ENCODE measurements around the gene NCOA3. TPM values are rescaled to one million over a fixed set of nuclear protein-coding genes. Genes with fewer than 3 reads are reported as not detected.

NCOA3 gene
- polyA plus RNA-seq, 3 donors: 13.5 to 21.8 (median 21.3) TPM

GRCh38 chr20:47557791-47558190 is 56.1 kb downstream of the NCOA3 start:
- no peak overlapping the region for H3K4me3 ChIP-seq (replicated peaks in 1 of 3; ENCODE audit: low read depth in 2 of 3, low read length in 3 of 3)
- intact Hi-C loops (cut with micrococcal nuclease): no loop called here
- peaks cover 19% of the 10 kb centered on the region for H3K4me1 Mint-ChIP-seq
- peaks cover 0 to 6% of the 10 kb centered on the region in 2 donors for H3K4me1 ChIP-seq (ENCODE audit: control insufficient read depth in 1 of 2, insufficient read depth in 2 of 2, low read length in 2 of 2)
- H3K27me3 ChIP-seq (ENCODE audit: control insufficient read depth in 2 of 2, insufficient read depth in 2 of 2, low read length in 2 of 2): no peaks in the 10 kb centered on the region
- no peak overlapping the region for H3K4me3 Mint-ChIP-seq
- peaks cover 0 to 1% (median 0%) of the 10 kb centered on the region in 7 donors for H3K9me3 Mint-ChIP-seq
- no peak overlapping the region for H3K4me2 ChIP-seq (replicated peaks; ENCODE audit: extremely low read depth, low read length, poor library complexity, severe bottlenecking)
- H3K36me3 Mint-ChIP-seq: peaks cover 5 to 9% of the 10 kb centered on the region in 2 donors
- 100% methylated on average over 2 of the region's 7 CpGs for WGBS (ENCODE audit: insufficient coverage)
- H3K27ac Mint-ChIP-seq: peak overlapping the region in 1 of 7 donors; percentile 11
- DNase-seq: no peak
- H3K36me3 ChIP-seq (replicated peaks in 1 of 2; ENCODE audit: control insufficient read depth in 1 of 2, insufficient read depth in 2 of 2, low read length in 2 of 2): no peaks in the 10 kb centered on the region
- no peaks in the 10 kb centered on the region for H3K9me3 ChIP-seq (replicated peaks in 1 of 2; ENCODE audit: control insufficient read depth in 1 of 2, insufficient read depth in 1 of 2, low read length in 2 of 2)
- no peaks in the 10 kb centered on the region for H3K27me3 Mint-ChIP-seq (ENCODE audit: low read depth in 3 of 3)
- H3K79me2 ChIP-seq (ENCODE audit: insufficient read depth, low read length): peaks cover 82% of the 10 kb centered on the region
- TF ChIP-seq CTCF (IDR thresholded peaks at IDR 0.05): no peak
- no peak overlapping the region for H2AFZ ChIP-seq (ENCODE audit: insufficient read depth, low read depth, low read length, poor library complexity, severe bottlenecking)
- no peak overlapping the region for H3K27ac ChIP-seq (ENCODE audit: low read depth in 1 of 2, low read length in 2 of 2)
- peaks cover 84% of the 10 kb centered on the region for H4K20me1 ChIP-seq (ENCODE audit: insufficient read depth, low read length)
- no peak overlapping the region for H3K9ac ChIP-seq (ENCODE audit: insufficient read depth, low read length, poor library complexity, severe bottlenecking)

- H3K9ac ChIP-seq (ENCODE audit: insufficient read depth, low read length, poor library complexity, severe bottlenecking): no peak overlapping the region
- peaks cover 87% of the 10 kb centered on the region for H4K20me1 ChIP-seq (ENCODE audit: insufficient read depth, low read length)
- no peak for DNase-seq
- no peaks in the 10 kb centered on the region for H3K36me3 ChIP-seq (replicated peaks in 1 of 2; ENCODE audit: control insufficient read depth in 1 of 2, insufficient read depth in 2 of 2, low read length in 2 of 2)
- Mint-ChIP-seq H3K4me3 (no peak overlapping the region), H3K4me1 (peaks cover 22% of the 10 kb centered on the region), H3K9me3 (no peaks in the 10 kb centered on the region), H3K27me3 (ENCODE audit: low read depth in 3 of 3) (no peaks in the 10 kb centered on the region), H3K27ac (no peak overlapping the region), H3K36me3 (peaks cover 5 to 9% of the 10 kb centered on the region in 2 donors)
- H3K9me3 ChIP-seq (replicated peaks in 1 of 2; ENCODE audit: control insufficient read depth in 1 of 2, insufficient read depth in 1 of 2, low read length in 2 of 2): no peaks in the 10 kb centered on the region
- WGBS (ENCODE audit: insufficient coverage): 100% methylated on average over 3 of the region's 10 CpGs
- peaks cover 85% of the 10 kb centered on the region for H3K79me2 ChIP-seq (ENCODE audit: insufficient read depth, low read length)
- H3K4me1 ChIP-seq (ENCODE audit: control insufficient read depth in 1 of 2, insufficient read depth in 2 of 2, low read length in 2 of 2): peaks cover 0 to 6% of the 10 kb centered on the region in 2 donors
- H3K27ac ChIP-seq (ENCODE audit: low read depth in 1 of 2, low read length in 2 of 2): no peak overlapping the region
- no peak overlapping the region for H3K4me2 ChIP-seq (replicated peaks; ENCODE audit: extremely low read depth, low read length, poor library complexity, severe bottlenecking)
- intact Hi-C loops (cut with micrococcal nuclease): no loop called here
- H3K27me3 ChIP-seq (ENCODE audit: control insufficient read depth in 2 of 2, insufficient read depth in 2 of 2, low read length in 2 of 2): no peaks in the 10 kb centered on the region
- H3K4me3 ChIP-seq (replicated peaks in 1 of 3; ENCODE audit: low read depth in 2 of 3, low read length in 3 of 3): no peak overlapping the region
- no peak overlapping the region for H2AFZ ChIP-seq (ENCODE audit: insufficient read depth, low read depth, low read length, poor library complexity, severe bottlenecking)
- no peak for TF ChIP-seq CTCF (IDR thresholded peaks at IDR 0.05)
Observed at GRCh38 chr20:47558295-47559066, 56.8 kb downstream of the NCOA3 start.

Data from CD14-positive monocyte (primary cell).